Esophagus (tissue), 2 donors: ENCODE data around the gene EXOSC7. TPM values are rescaled to one million over a fixed set of nuclear protein-coding genes. Genes with fewer than 3 reads are reported as not detected.

Source experiments
- H3K27ac ChIP-seq, 2 donors: one replicate each; pipeline ENCODE4 v1.5.1; 2013; ENCODE audit warnings: low read depth in 2 of 2, mild to moderate bottlenecking in 2 of 2, inconsistent platforms in 1 of 2, low read length in 1 of 2, moderate library complexity in 1 of 2
- H3K27me3 ChIP-seq, 2 donors: one replicate each; pipeline ENCODE4 v1.6.1; 2013; ENCODE audit warnings: low read length in 2 of 2, control low read depth in 1 of 2, mild to moderate bottlenecking in 1 of 2; ENCODE audit not compliant: insufficient read depth in 2 of 2, control insufficient read depth in 1 of 2
- H3K36me3 ChIP-seq, 2 donors: one replicate each; pipeline ENCODE4 v1.6.1; 2013; ENCODE audit warnings: low read length in 1 of 2; ENCODE audit not compliant: control insufficient read depth in 2 of 2, insufficient read depth in 2 of 2
- H3K4me1 ChIP-seq, 2 donors: one replicate each; pipeline ENCODE4 v1.6.1; 2013; ENCODE audit warnings: low read length in 1 of 2; ENCODE audit not compliant: control insufficient read depth in 2 of 2, insufficient read depth in 2 of 2
- H3K4me3 ChIP-seq, 2 donors: one replicate each; pipeline ENCODE4 v1.5.1; 2013; ENCODE audit warnings: low read length in 2 of 2, mild to moderate bottlenecking in 2 of 2, low read depth in 1 of 2, moderate library complexity in 1 of 2
- H3K9me3 ChIP-seq, 2 donors: one replicate each; pipeline ENCODE4 v1.6.1; 2013; ENCODE audit warnings: mild to moderate bottlenecking in 2 of 2, low read depth in 1 of 2, low read length in 1 of 2, moderate library complexity in 1 of 2; ENCODE audit not compliant: control insufficient read depth in 2 of 2, insufficient read depth in 1 of 2
- WGBS, 2 donors: extraction: QIAGEN DNeasy Blood & Tissue Kit; methylation state at CpG; one replicate each; pipeline ENCODE4 v1.1.7; 2013; 5-methylcytosine and 5-hydroxymethylcytosine counted together
- polyA plus RNA-seq, 2 donors: library from polyadenylated mRNA; stranded (reverse); fragments of 200-250 nt; gene quantifications; one replicate each; pipeline ENCODE4 v1.2.3, GENCODE V29; 2013
- donor health status: healthy with polysubstance abuse.
- donor health status: Bipolar disorder and iron deficiency.

The EXOSC7 gene
- polyA plus RNA-seq, 2 donors, result 23.5 to 38.7 TPM

GRCh38 chr3:45001738-45002137, 25.7 kb downstream of the EXOSC7 start:
- H3K9me3 ChIP-seq, result no peaks in the 10 kb centered on the region
- H3K27me3 ChIP-seq, result no peaks in the 10 kb centered on the region
- peaks cover 6 to 15% of the 10 kb centered on the region in 2 donors for H3K36me3 ChIP-seq
- no peak overlapping the region for H3K4me3 ChIP-seq
- H3K4me1 ChIP-seq, result no peaks in the 10 kb centered on the region
- WGBS, 2 donors, result 97 to 99% methylated on average over 3 of the region's 3 CpGs
- no peak overlapping the region for H3K27ac ChIP-seq

DNA sequence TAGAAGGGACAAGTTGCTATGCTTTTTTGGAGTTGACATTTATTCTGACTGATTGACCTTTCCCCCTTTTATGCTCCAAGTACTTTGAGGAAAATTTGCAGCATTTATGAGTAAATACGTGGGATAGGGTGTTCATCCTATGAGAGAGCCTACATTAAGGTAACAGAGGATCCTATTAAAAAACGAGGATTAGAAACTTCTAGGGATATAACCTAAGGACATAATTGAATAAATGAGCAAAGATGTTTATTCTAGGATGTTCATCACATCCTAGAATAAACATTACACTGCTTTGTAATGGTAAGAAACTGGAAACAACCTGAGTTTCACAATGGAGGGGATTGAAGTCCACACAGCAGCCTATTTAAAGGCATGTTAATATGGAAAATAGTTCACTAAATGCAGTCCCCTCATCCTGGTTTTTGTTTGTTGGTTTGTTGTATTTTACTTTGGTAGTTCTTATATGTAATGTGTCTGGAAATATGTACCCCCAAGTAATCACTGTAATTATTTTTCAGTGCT, 26.2 kb downstream of the EXOSC7 start:
- Histone ChIP-seq H3K36me3 (peaks cover 6 to 18% of the 10 kb centered on the region in 2 donors), H3K27ac (no peak overlapping the region)
- WGBS, 2 donors, result 67 to 75% methylated on average over 2 of the region's 2 CpGs

DNA sequence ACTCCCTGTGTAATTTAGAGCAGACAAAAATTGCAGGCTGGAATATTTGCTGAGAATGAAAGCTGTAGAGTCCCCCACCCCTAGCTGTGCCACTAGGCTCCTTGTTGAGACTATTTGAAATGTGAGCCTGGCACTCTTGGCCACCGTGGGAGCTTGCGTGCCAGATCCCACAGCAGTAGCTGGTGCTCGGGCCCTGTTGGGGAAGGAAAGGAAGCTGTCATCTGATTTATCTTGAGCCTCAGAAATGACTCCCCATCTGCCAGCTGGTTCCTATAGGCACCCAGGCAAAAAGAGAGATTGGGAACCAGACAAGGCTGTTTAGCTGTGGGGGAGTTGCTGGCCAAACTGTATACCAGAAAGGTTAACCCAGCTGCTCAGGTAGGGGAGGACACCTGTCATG, 26.7 kb downstream of the EXOSC7 start:
- Histone ChIP-seq H3K4me1 (no peaks in the 10 kb centered on the region), H3K36me3 (peaks cover 6 to 22% of the 10 kb centered on the region in 2 donors), H3K27ac (no peak overlapping the region), H3K27me3 (no peaks in the 10 kb centered on the region), H3K9me3 (no peaks in the 10 kb centered on the region), H3K4me3 (no peak overlapping the region)
- WGBS, 2 donors, result 91% methylated on average over 3 of the region's 3 CpGs

More for the DNA sequence above, 26.2 kb downstream of the EXOSC7 start:
- Histone ChIP-seq H3K27me3 (no peaks in the 10 kb centered on the region), H3K4me1 (no peaks in the 10 kb centered on the region), H3K9me3 (no peaks in the 10 kb centered on the region), H3K4me3 (no peak overlapping the region)

DNA sequence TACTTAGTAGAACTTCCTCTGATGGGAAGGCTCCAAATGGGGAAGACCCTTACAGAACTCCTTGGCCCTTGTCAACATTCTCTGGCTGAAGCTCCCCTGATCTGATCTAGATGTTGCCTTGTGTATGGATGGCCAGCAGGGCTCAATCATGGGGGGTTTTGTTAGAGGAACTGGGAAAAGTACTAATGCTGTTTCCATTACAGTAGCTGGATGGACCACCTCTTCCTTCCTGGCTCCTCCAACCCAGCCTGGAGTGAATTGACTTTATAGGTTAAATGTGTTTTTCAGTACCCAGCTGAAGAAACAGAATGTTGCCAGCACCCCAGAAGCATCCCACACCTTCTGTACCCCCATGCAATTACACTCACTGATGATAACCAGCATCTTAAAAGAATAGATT, 27.4 kb downstream of the EXOSC7 start:
- Histone ChIP-seq H3K9me3 (no peaks in the 10 kb centered on the region), H3K4me3 (no peak overlapping the region), H3K4me1 (no peaks in the 10 kb centered on the region), H3K27me3 (no peaks in the 10 kb centered on the region), H3K27ac (no peak overlapping the region), H3K36me3 (peaks cover 6 to 24% of the 10 kb centered on the region in 2 donors)

DNA sequence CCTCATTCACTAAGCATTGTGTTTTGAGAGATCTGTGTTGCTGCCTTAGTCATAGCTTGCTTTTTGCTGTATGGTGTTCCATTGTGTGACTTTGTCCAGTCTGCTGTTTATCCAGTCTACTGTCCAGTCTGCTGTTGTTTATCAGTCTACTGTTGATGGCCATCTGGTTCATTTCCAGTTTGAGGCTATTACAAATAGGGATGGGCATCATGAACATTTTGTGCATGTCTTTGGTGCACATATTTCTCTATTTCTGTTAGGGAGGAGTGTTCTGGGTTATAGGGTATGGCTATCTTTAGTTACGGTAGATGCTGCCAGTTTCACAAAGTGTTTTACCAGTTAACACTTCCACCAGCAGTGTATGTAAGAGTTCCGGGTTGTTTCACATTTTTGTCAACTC, 27.8 kb downstream of the EXOSC7 start:
- Histone ChIP-seq H3K4me3 (no peak overlapping the region), H3K27ac (no peak overlapping the region), H3K4me1 (no peaks in the 10 kb centered on the region), H3K9me3 (no peaks in the 10 kb centered on the region), H3K27me3 (no peaks in the 10 kb centered on the region), H3K36me3 (peaks cover 3 to 21% of the 10 kb centered on the region in 2 donors)
- WGBS, 2 donors, result 95 to 100% methylated on average over 2 of the region's 2 CpGs

- H3K9me3 ChIP-seq, result no peaks in the 10 kb centered on the region
- H3K4me3 ChIP-seq, result no peak overlapping the region
- H3K36me3 ChIP-seq, result peaks cover 0 to 18% of the 10 kb centered on the region in 2 donors
- H3K27me3 ChIP-seq, result no peaks in the 10 kb centered on the region
- peaks cover 0 to 3% of the 10 kb centered on the region in 2 donors for H3K4me1 ChIP-seq
- no peak overlapping the region for H3K27ac ChIP-seq
- WGBS, 2 donors, result 93 to 94% methylated on average over 8 of the region's 8 CpGs
Observed at GRCh38 chr3:45007091-45007490, 31.0 kb downstream of the EXOSC7 start.

GRCh38 chr3:45008117-45008516, 32.1 kb downstream of the EXOSC7 start:
- Histone ChIP-seq H3K36me3 (peaks cover 0 to 15% of the 10 kb centered on the region in 2 donors), H3K4me3 (no peak overlapping the region), H3K9me3 (no peaks in the 10 kb centered on the region), H3K4me1 (peaks cover 0 to 3% of the 10 kb centered on the region in 2 donors), H3K27ac (no peak overlapping the region), H3K27me3 (no peaks in the 10 kb centered on the region)
- 100% methylated on average over 1 of the region's 1 CpG for WGBS, 2 donors

DNA sequence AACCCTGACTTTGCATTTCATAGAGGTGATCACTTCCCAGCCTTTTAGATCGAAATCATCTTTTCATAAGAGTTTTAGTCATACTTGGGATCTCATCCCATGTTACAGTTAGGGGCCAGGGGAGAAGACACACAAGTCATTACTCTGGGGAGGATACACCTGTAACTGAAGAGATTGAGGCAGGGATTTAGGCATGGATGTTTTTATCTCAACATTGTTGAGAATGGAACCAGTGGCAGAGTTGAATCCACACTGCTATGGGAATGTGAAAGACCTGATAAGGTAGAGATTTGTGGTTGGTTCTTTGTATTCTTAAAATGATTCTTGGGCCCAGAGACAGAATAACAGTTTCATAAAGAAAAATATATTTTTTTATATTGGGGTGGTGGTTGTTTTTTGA, 33.8 kb downstream of the EXOSC7 start:
- 92 to 99% methylated on average over 1 of the region's 1 CpG for WGBS, 2 donors
- H3K4me1 ChIP-seq, result peaks cover 0 to 3% of the 10 kb centered on the region in 2 donors
- H3K36me3 ChIP-seq, result peaks cover 0 to 14% of the 10 kb centered on the region in 2 donors
- no peak overlapping the region for H3K4me3 ChIP-seq
- no peak overlapping the region for H3K27ac ChIP-seq
- no peaks in the 10 kb centered on the region for H3K9me3 ChIP-seq
- no peaks in the 10 kb centered on the region for H3K27me3 ChIP-seq

DNA sequence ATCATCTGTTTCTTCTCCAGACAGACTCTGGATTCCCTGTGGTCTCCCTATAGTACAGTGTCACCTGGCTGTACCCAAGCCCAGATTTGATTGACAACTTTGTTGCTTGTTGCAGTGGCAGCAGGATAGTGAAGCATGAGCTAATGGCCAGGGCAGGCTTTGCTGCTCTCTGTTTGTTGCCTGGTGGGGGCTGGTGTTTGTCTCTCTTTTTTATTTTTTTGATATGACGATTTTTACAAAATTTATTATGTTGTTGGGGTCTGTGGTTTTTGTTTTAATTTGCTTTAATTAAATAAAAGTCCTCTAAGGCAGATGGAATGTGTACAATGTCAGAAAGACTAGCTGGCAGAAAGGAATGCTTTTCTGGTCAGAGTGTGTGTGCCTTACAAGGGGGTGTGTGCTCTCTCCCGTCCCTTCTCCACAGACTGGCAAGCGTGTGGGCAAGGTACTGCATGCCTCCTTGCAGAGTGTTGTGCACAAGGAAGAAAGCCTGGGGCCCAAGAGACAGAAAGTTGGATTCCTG, 34.8 kb downstream of the EXOSC7 start:
- H3K4me1 ChIP-seq, result peaks cover 0 to 3% of the 10 kb centered on the region in 2 donors
- 35 to 51% methylated on average over 3 of the region's 3 CpGs for whole genome bisulfite sequencing, 2 donors
- no peaks in the 10 kb centered on the region for H3K27me3 ChIP-seq
- H3K4me3 ChIP-seq, result no peak overlapping the region
- peak overlapping the region in 1 of 2 donors; percentile 87 for H3K27ac ChIP-seq
- H3K9me3 ChIP-seq, result no peaks in the 10 kb centered on the region
- peaks cover 0 to 19% of the 10 kb centered on the region in 2 donors for H3K36me3 ChIP-seq
